AG09309 (cell line): ENCODE data around the gene AKT1.

ENCODE experiments used
- DNase-seq: peaks from one replicate; pipeline ENCODE4 v3.0.0-alpha.2; 2010; ENCODE audit warnings: low read depth
- H3K4me3 ChIP-seq: 2 replicates; pipeline ENCODE4 v1.5.1; 2011; ENCODE audit warnings: mild to moderate bottlenecking, low read depth, low read length, moderate library complexity; ENCODE audit not compliant: control insufficient read depth
- TF ChIP-seq, protein P1 (sequence below): IDR thresholded peaks from 2 replicates; pipeline ENCODE4 v1.5.1; 2011; ENCODE audit warnings: mild to moderate bottlenecking, low read depth, low read length, inconsistent platforms; ENCODE audit not compliant: insufficient read depth, control insufficient read depth; ENCODE audit errors: missing control alignments

AKT1 gene

DNA sequence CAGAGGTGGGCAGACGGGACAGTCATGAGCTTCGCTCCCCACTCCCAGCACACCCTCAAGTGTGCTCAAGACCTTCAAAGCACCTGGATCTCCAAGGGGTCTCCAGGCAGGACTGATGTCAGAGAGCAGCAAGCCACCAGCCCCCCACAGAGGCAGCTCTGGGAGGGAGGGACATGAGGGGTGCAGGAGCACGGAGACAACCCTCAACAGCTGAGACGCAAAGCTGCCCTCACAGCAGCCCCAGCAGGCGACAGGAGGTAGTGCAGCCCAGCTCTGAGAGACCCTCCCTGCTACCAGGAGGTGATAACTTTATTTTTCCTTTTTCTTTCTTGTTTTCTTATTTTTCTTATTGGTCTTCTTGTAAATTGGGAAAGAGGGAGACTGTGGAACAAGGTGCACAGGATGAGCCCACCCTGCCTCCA, 24.7 kb downstream of the AKT1 start:
- H3K4me3 ChIP-seq: no peak overlapping the region
- DNase-seq: no peak
- TF ChIP-seq, protein P1, sequence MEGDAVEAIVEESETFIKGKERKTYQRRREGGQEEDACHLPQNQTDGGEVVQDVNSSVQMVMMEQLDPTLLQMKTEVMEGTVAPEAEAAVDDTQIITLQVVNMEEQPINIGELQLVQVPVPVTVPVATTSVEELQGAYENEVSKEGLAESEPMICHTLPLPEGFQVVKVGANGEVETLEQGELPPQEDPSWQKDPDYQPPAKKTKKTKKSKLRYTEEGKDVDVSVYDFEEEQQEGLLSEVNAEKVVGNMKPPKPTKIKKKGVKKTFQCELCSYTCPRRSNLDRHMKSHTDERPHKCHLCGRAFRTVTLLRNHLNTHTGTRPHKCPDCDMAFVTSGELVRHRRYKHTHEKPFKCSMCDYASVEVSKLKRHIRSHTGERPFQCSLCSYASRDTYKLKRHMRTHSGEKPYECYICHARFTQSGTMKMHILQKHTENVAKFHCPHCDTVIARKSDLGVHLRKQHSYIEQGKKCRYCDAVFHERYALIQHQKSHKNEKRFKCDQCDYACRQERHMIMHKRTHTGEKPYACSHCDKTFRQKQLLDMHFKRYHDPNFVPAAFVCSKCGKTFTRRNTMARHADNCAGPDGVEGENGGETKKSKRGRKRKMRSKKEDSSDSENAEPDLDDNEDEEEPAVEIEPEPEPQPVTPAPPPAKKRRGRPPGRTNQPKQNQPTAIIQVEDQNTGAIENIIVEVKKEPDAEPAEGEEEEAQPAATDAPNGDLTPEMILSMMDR: peak; percentile 67

DNA sequence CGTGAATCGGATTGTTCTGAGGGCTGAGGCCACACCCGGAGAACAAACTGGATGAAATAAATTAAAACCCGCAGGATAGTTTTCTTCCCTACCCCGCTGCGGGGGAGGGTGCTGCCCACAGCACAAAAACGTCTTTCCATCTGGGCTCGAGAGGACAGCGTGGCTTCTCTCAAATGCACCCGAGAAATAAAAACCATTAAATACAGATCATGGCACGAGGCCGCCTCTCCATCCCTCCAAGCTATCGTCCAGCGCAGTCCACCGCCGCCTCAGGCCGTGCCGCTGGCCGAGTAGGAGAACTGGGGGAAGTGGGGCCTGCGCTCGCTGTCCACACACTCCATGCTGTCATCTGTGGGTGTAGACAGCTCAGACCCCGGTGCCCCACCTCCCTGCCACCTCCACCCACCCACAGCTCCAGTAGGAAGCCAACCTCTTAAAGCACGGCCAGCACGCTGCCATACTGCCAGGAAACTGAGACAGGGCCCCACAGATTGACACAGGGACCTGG, 25.4 kb downstream of the AKT1 start:
- no peak for DNase-seq
- H3K4me3 ChIP-seq: no peak overlapping the region
- TF ChIP-seq, protein P1: no peak

DNA sequence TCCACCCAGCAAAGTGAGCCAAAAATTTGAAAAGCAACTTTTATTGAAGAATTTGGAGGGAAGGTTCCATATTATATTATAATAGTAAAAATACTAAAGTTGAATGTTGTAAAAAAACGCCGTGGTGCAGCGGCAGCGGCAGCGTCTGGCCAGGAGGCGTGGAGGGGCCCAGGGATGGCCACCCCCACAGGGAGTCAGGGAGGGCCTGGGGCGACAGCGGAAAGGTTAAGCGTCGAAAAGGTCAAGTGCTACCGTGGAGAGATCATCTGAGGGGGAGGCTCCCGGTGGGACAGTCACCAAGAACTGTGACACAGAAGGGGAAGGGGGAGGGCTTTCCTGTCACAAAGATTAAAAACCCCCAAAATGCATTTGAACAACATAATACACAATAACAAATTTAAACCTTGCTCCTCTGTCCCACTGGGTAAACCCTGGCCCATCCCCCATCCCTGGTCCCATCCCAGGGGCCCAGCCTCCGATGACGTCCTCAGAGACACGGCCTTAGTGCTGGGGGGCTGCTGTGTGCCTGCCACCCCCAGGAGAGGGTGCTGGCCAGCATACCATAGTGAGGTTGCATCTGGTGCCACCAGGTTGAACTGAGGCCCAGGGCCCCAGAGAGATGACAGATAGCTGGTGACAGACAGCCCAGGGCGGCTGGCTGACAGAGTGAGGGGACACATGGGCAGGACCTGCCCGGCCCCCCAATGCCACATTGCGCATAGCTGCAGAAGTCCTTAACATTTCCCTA, 26.1 kb downstream of the AKT1 start:
- no peak for DNase-seq
- no peak overlapping the region for H3K4me3 ChIP-seq

DNA sequence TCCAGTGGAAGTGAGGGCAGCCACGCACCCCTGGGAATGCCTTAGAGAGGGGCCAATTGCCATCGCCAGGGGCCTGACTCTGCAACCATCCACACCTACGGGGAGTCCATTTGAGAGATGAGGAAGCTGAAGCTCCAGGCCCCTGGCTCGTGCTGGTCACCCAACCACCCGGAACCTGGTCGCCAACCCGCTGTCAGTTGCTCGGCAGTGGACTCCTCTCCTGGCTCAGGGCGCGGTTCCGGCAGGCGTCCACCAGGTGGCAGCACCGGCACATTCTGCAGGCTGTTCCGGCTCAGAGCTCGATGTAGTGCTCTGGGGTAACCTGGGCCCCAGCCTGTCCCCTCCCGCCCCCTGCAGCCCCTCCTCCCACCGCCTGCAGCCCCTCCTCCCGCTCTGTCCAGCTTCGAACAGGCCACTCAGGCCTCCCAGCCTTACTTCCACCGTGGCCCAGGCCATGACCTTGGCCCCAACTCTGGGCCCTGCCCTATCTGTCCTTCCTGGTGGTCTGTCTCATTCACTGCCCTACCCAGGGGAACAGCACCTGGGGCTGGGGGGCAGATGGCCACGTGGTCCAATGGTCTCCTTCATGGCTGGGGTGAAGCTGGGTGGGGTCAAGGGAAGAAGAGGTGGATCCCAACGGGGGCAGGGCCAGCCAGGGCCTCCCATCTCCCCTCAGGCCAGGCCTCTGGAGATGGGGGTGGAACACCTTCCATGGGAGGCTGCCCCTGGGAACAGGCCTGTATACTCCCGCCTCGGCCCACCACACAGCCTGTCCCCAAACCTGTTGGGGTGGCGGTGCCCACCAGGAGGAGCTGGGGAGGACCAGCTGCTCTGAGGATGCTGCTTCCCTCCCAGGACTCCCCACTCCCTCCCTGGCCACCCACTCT, 26.9 kb downstream of the AKT1 start:
- peak; percentile 16 for DNase-seq
- no peak overlapping the region for H3K4me3 ChIP-seq
- TF ChIP-seq, protein P1: peak; percentile 90

More for the DNA sequence above, 26.1 kb downstream of the AKT1 start:
- TF ChIP-seq, protein P1: no peak

DNA sequence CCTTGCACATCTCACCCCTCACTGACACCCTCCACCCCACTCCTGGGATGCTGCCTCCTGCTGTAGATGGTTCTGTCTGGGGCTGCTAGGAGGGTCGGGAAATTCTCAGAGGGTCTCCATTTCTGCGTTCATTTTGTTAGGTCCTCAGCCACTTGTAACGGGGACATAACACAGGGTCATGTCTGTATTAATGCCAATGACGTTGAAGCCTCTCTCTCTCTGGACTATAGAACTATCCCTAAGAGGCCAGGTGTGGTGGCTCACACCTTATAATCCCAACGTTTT, 28.0 kb downstream of the AKT1 start:
- H3K4me3 ChIP-seq: no peak overlapping the region
- DNase-seq: no peak
- TF ChIP-seq, protein P1: no peak

DNA sequence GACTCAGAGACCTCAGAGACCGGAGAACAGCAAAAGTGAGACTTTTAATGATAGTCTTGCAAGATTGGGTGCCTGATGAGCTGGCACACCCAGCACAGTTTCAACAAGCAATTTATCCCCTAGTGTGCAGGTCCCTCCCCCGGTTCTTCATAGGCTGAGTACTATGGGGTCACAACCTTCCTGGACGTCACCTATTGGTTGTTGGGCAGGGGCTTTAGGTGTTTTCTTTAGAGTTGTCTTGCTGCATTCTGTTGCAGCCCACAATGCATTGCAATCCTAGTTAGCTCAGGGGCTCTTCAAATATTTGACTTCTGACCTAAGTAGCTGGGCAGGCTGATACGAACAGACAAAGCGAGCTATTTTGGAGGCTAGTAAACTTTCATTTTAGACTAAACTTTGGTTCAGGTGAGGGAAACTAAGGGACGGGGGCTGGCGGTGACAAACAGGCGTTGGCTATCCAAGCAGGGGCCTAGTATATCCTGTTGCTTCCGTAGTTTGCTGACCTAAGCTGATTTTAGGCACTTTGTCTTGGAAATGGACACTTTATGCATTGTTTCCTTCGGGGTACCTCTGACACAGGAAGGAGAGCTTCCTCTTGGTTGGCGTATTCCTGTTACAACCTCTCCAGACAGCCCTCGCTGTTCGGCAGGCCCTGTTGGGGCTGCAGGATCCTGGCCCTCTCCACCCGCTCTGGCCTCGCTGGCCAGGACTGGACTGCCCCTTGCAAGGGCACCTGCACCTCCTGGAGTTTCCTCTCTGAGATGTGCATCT, 28.5 kb downstream of the AKT1 start:
- H3K4me3 ChIP-seq: no peak overlapping the region
- DNase-seq: no peak
- TF ChIP-seq, protein P1: no peak
